HG03159 (cell line): Measurements from ENCODE around the gene KIAA1217.
A peak's percentile ranks its signal among the peaks of the same experiment; 100 is the strongest.
"Not testable (repeated sequence)": the region's sequence is repeated elsewhere in the genome, so short reads cannot be mapped to it uniquely, and the experiment has no call there.

ENCODE experiments used
- ATAC-seq: cut with Tn5 transposase; IDR thresholded peaks from one replicate; pipeline ENCODE4 v1.9.1; 2021; ENCODE audit warnings: mild to moderate bottlenecking, moderate library complexity; ENCODE audit not compliant: unreplicated experiment

KIAA1217 gene

DNA sequence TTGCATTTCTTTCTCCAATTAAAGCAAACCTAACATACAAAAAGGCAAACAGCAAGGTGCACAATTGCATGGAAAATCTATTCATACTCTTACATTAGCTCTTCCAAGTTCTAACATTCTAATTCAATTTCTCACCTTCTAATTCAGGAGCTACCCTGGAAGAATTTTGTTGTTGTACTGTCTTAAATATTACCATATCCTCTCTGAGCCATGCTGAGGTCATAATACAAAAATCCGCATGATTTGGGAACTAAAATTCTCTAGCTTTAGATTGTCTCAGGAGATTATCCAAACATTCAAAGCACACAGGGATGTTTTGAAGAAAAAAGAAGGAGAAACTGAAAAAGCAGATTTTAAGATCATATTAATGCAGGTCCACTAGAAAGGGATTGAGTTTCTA, 229.9 kb downstream of the KIAA1217 start:
- ATAC-seq = no peak

DNA sequence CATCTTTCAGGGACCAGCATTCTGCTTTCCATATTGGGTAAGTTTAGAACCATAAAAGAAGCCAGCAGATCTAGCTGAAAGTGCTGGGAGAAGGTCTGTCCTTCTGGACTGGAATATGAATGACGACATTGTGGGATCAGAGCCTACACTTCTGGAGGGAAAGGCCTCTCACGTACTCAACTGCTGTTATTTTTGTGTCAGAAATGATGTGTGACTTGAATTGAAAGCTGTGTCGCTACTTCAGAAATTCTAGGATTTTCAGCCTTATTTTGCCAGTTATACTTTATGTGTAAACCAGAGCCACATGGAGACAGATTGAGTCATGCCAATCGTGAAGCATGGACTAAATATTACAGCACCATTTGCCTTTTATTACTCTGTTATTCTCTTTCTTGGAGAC, 231.0 kb downstream of the KIAA1217 start:
- no peak for ATAC-seq

- ATAC-seq = no peak
These were observed 232.2 kb downstream of the KIAA1217 start for GRCh38 chr10:24440817-24441797.

- no peak for ATAC-seq
These were observed 233.3 kb downstream of the KIAA1217 start for GRCh38 chr10:24442234-24442633.

- not testable (repeated sequence) for ATAC-seq
These were observed 233.8 kb downstream of the KIAA1217 start for GRCh38 chr10:24442641-24443174.

GRCh38 chr10:24444337-24444736, 235.4 kb downstream of the KIAA1217 start:
- no peak for ATAC-seq

- ATAC-seq = not testable (repeated sequence)
These were observed 237.0 kb downstream of the KIAA1217 start for GRCh38 chr10:24445958-24446357.

GRCh38 chr10:24446739-24447138, 237.8 kb downstream of the KIAA1217 start:
- no peak for ATAC-seq

DNA sequence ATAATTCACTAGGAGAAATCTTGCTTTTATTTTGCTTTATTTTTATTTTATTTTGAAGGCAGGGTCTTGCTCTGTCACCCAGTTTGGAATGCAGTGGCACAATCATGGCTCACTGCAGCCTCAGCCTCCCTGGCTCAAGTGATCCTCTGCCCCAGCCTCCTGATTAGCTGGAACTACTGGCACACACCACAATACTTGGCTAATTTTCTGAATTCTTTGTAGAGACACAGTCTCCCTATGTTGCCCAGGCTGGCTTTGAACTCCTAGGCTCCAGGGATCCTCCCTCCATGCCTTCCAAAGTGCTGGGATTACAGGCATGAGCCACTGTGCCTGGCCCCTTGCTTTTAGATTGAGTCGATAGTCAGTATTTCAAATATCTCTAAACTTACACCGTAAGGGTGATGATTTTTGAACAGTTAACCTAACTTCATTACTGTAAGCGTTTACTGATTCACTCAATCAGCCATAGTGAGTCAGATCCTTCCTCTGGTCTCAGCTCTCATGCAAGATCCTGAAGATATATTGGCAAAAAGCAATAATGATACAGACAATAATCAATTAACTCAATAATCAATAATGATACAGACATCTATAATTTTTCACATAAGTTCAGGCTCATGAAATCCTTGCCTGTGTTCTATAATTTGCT, 239.5 kb downstream of the KIAA1217 start:
- no peak for ATAC-seq

- peak; percentile 85 for ATAC-seq
These were observed 240.4 kb downstream of the KIAA1217 start for GRCh38 chr10:24449321-24449740.

- no peak for ATAC-seq
These were observed 240.9 kb downstream of the KIAA1217 start for GRCh38 chr10:24449769-24450310.

DNA sequence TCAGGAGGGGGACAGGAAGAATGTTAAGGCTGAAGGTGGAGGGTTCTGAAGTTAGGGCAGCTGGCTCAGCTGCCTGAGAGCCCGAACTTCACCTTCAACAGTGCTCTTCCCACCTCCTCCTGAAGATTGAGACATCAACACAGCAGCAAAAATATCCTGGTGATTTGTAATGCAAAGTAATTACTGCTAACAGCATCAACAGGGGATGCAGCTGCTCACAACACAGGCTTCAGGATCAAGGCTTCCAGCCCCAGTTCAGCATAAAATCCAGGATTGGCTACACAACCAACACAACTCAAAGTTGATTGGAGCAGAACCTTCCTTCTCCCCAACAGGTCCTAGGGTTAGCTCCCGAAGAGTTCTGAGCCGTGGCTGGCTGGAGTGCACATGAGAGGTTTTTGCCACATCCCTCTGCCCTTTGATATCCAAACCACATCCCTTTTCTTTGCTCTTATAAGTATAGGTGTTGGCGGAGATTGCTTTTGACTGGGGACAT, 242.4 kb downstream of the KIAA1217 start:
- no peak for ATAC-seq

DNA sequence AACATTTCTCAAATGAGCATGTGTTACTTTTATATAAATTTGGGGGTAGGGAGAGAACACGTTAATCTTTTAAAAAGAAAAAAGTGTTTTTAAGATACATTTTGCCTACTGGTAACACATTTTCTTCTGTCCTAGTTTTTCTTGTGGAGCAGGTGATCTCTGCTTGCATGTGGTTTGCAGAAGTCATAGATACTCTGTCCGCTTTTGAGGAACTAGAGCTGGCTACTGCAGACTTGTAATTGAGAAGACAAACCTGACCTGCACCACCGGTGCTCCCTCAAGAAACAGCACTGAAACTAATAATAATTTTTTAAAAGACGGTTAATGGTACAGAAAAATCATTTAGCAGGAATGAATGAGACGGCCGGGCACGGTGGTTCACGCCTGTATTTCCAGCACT, 243.1 kb downstream of the KIAA1217 start:
- ATAC-seq = no peak

- no peak for ATAC-seq
These were observed 244.5 kb downstream of the KIAA1217 start for GRCh38 chr10:24453404-24453830.

DNA sequence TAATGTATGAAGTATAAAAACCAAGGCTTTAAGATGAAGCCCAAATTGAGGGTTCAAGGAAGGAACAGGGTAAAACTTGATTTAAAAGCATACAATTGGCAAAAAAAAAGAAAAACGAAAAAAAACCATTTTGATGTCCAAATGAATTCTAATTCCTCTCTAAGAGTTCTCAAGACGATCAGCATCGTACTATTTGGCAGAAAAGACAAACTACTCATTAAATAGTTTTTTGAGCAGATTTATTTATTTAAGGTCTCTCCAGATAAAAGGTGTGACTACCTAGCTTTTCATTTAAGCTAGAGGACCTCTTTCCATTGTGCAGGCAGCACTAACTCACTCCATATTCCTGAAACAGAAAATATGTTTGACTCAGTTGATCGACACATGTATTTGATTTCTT, 245.0 kb downstream of the KIAA1217 start:
- ATAC-seq = no peak

- no peak for ATAC-seq
These were observed 246.5 kb downstream of the KIAA1217 start for GRCh38 chr10:24455447-24455846.

DNA sequence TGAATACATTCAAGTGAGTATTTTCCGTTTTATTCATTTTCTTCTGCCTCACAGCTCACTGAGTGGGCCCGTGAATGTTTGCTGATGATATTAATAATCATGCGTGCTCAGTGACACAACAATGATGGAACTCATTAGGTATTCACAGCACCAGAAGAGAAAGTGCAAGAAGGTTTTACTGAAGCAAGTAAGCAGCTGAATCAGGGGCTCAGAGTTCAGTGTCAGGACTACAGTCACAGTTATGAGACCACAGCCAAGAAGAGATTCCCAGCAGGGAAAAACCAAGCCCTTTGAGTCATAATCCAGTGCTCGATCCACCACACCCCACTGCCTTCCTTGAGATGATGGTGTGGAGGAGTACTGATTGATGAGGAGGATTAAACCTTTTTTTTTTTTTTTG, 247.4 kb downstream of the KIAA1217 start:
- ATAC-seq = no peak

GRCh38 chr10:24457661-24458318, 248.9 kb downstream of the KIAA1217 start:
- ATAC-seq = no peak

- ATAC-seq = no peak
These were observed 250.9 kb downstream of the KIAA1217 start for GRCh38 chr10:24459836-24460235.

DNA sequence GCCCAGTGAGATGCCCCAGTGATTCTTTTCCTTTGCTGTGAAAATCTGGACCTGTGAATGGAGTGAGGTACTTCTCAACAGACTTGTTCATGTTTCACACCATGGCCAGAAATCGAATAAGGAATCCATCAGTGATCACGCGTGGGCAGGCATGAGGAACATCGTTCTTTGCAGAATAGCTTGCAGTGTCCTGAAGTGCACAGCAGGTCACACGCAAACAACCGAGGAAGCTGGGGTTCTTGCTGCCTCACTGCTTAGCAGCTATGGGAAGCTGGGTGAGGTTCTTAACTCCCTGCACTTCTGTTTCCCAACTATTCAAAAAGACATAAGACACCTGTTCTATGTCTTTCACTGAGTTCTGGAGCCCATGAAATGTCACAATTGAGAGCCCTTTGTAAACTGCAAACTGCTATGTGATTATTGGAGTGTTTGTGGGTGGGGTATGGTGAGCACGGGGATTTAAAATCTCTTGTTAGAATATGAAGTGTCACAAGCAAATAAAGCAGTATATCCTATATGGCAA, 253.4 kb downstream of the KIAA1217 start:
- no peak for ATAC-seq
